SH-SY5Y (cell line): ENCODE measurements around the gene SNAPC1.

Experiments used
- GATA2 ChIP-seq: IDR thresholded peaks from 2 replicates; pipeline ENCODE4 v1.6.1; 2011; ENCODE audit warnings: mild to moderate bottlenecking, low read depth, low read length
- GATA3 ChIP-seq: IDR thresholded peaks from 2 replicates; pipeline ENCODE4 v1.6.1; 2011; ENCODE audit warnings: low read depth, mild to moderate bottlenecking, low read length, moderate library complexity

GRCh38 chr14:61754627-61755381 lies 7.4 kb upstream of the SNAPC1 start:
- TF ChIP-seq GATA2 = no peak
- no peak for TF ChIP-seq GATA3
